Ureter (tissue), 1 donor: ENCODE data around the gene ACER3. TPM values are rescaled to one million over a fixed set of nuclear protein-coding genes. Genes with fewer than 3 reads are reported as not detected.
"Not testable (repeated sequence)": the region's sequence is repeated elsewhere in the genome, so short reads cannot be mapped to it uniquely, and the experiment has no call there.

Experiments
- DNase-seq: peaks from one replicate; pipeline ENCODE4 v3.0.0-alpha.2; 2020; ENCODE audit warnings: low spot score
- total RNA-seq: library from RNA; stranded (reverse); gene quantifications from one replicate; pipeline ENCODE4 v1.2.4, GENCODE V29; 2023
- donor health status: DM: yes; HTN: yes; CAD: no.

Gene ACER3
- total RNA-seq, 1 donor from 2014 or later, result 33.4 TPM

GRCh38 chr11:76995081-76995576 is 134.4 kb downstream of the ACER3 start:
- DNase-seq, result no peak

GRCh38 chr11:76997512-76997911 is 136.8 kb downstream of the ACER3 start:
- no peak for DNase-seq

GRCh38 chr11:76999597-76999996 is 138.9 kb downstream of the ACER3 start:
- no peak for DNase-seq

GRCh38 chr11:77001613-77002012 is 140.9 kb downstream of the ACER3 start:
- DNase-seq, result no peak

- DNase-seq, result no peak
These were observed 142.1 kb downstream of the ACER3 start for GRCh38 chr11:77002776-77003175.

- DNase-seq, result no peak
These were observed 143.2 kb downstream of the ACER3 start for GRCh38 chr11:77003963-77004362.

GRCh38 chr11:77009533-77010160 is 148.9 kb downstream of the ACER3 start:
- no peak for DNase-seq

- DNase-seq, result no peak
These were observed 154.0 kb downstream of the ACER3 start for GRCh38 chr11:77014669-77015068.

- DNase-seq, result not testable (repeated sequence)
These were observed 157.7 kb downstream of the ACER3 start for GRCh38 chr11:77018396-77018924.

- DNase-seq, result no peak
These were observed 159.4 kb downstream of the ACER3 start for GRCh38 chr11:77019976-77020595.

- DNase-seq, result no peak
These were observed 160.0 kb downstream of the ACER3 start for GRCh38 chr11:77020734-77021133.

GRCh38 chr11:77024745-77025144 is 164.0 kb downstream of the ACER3 start:
- no peak for DNase-seq

GRCh38 chr11:77026221-77026620 is 165.5 kb downstream of the ACER3 start:
- no peak for DNase-seq

GRCh38 chr11:77026743-77027142 is 166.0 kb downstream of the ACER3 start:
- DNase-seq, result no peak

- no peak for DNase-seq
These were observed 166.6 kb downstream of the ACER3 start for GRCh38 chr11:77027275-77027674.

GRCh38 chr11:77029829-77030228 is 169.1 kb downstream of the ACER3 start:
- no peak for DNase-seq

- no peak for DNase-seq
These were observed 170.2 kb downstream of the ACER3 start for GRCh38 chr11:77030834-77031414.

GRCh38 chr11:77031599-77031998 is 170.9 kb downstream of the ACER3 start:
- DNase-seq, result no peak

GRCh38 chr11:77035039-77035438 is 174.3 kb downstream of the ACER3 start:
- no peak for DNase-seq

- DNase-seq, result no peak
These were observed 174.9 kb downstream of the ACER3 start for GRCh38 chr11:77035580-77035979.

GRCh38 chr11:77036398-77036797 is 175.7 kb downstream of the ACER3 start:
- no peak for DNase-seq

GRCh38 chr11:77037057-77037456 is 176.3 kb downstream of the ACER3 start:
- DNase-seq, result no peak
